Measurements from ENCODE around the gene TMEM229A.
A peak's percentile ranks its signal among the peaks of the same experiment; 100 is the strongest.
"Not testable (repeated sequence)": the region's sequence is repeated elsewhere in the genome, so short reads cannot be mapped to it uniquely, and the experiment has no call there.

Gene TMEM229A

DNA sequence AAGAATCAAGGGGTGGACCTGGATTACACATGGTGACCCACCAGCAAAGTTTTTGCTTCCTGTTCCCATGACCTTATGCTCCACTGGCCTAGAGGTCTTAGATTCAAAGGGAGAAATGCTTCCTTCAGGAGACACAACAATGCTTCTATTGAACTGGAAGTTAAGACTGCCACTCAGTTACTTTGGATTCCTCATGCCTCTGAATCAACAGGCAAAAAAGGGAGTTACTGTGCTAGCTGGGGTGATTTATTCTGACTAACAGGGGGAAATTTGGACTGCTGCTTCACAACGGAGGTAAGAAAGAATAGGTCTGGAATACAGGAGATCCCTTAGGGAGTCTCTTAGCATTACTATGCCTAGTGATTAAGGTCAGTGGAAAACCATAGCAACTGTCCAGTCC lies 10.3 kb downstream of the TMEM229A start:
- DNase-seq (ENCODE audit: low read depth): no peak
- no peak overlapping the region for H3K4me3 ChIP-seq (ENCODE audit: control insufficient read depth, low read depth, low read length)
- TF ChIP-seq, protein P1, sequence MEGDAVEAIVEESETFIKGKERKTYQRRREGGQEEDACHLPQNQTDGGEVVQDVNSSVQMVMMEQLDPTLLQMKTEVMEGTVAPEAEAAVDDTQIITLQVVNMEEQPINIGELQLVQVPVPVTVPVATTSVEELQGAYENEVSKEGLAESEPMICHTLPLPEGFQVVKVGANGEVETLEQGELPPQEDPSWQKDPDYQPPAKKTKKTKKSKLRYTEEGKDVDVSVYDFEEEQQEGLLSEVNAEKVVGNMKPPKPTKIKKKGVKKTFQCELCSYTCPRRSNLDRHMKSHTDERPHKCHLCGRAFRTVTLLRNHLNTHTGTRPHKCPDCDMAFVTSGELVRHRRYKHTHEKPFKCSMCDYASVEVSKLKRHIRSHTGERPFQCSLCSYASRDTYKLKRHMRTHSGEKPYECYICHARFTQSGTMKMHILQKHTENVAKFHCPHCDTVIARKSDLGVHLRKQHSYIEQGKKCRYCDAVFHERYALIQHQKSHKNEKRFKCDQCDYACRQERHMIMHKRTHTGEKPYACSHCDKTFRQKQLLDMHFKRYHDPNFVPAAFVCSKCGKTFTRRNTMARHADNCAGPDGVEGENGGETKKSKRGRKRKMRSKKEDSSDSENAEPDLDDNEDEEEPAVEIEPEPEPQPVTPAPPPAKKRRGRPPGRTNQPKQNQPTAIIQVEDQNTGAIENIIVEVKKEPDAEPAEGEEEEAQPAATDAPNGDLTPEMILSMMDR (conservative IDR thresholded peaks at IDR 0.05; ENCODE audit: control insufficient read depth, insufficient read depth, low read depth, low read length): no peak

DNA sequence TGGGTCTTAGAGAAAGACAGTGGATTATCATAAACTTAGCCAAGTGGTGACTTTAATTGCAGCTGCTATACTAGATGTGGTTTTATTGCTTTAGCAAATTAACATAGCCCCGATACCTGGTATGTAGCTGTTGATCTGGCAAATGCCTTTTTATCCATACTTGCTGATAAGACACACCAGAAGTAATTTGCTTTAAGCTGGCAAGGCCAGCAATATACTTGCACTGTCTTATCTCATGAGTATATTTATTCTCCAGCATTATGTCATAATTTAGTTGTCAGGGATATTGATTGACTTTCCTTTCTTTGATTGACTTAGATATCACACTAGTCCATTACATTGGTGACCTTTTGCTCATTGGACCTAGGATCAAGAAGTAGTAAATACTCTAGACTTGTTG lies 12.8 kb downstream of the TMEM229A start:
- H3K4me3 ChIP-seq (ENCODE audit: control insufficient read depth, low read depth, low read length): no peak overlapping the region
- TF ChIP-seq, protein P1 (conservative IDR thresholded peaks at IDR 0.05; ENCODE audit: control insufficient read depth, insufficient read depth, low read depth, low read length): no peak
- DNase-seq (ENCODE audit: low read depth): no peak

DNA sequence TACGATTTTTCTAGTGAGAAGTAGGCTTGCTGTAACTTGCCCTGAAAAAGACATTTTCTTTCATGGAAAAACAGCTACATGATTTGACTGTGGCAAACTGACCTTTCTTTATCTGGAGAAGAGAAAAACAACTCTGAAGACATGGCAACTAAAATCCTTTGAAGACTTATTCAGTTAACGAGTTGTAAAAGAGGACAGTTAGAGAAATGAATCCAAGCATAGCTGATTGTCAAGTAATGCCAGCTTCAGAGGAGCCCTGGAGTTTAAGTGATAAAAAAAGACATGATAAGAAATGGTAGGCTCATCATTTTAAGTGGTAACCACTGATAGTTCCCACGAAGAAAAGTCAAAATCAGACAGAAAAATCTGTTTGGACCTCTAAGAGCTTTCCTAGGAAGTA lies 19.6 kb downstream of the TMEM229A start:
- DNase-seq (ENCODE audit: low read depth): no peak
- H3K4me3 ChIP-seq (ENCODE audit: control insufficient read depth, low read depth, low read length): no peak overlapping the region
- TF ChIP-seq, protein P1 (conservative IDR thresholded peaks at IDR 0.05; ENCODE audit: control insufficient read depth, insufficient read depth, low read depth, low read length): no peak

DNA sequence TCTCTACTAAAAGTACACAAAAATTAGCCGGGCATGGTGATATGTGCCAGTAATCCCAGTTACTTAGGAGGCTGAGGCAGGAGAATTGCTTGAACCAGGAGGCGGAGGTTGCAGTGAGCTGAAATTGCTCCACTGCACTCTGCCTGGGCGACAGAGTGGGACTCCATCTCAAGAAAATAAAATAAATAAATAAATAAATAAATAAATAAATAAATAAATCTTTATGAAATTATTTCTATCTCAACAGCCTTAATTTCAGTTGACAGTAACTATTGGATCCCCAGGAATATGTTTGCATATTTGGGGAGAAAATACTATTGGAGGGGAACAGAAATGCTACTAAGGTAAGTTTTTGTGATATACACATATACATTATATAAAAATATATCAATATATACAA lies 20.0 kb downstream of the TMEM229A start:
- TF ChIP-seq, protein P1 (conservative IDR thresholded peaks at IDR 0.05; ENCODE audit: control insufficient read depth, insufficient read depth, low read depth, low read length): no peak
- DNase-seq (ENCODE audit: low read depth): no peak
- H3K4me3 ChIP-seq (ENCODE audit: control insufficient read depth, low read depth, low read length): no peak overlapping the region

DNA sequence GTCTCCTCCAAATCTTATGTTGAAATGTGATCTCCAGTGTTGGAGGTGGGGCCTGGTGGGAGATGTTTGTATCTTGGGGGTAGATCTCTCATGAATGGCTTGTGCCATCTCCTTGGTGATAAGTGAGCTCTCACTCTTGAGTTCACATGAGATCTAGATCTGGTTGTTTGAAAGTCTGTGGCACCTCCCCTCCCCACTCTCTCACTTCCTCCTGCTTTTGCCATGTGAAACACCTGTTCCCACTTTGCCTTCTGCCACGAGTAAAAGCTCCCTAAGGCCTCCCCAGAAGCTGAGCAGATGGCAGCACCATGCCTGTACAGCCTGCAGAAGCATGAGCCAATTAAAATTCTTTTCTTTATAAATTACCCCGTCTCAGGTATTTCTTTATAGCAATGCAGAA lies 23.5 kb downstream of the TMEM229A start:
- no peak for DNase-seq (ENCODE audit: low read depth)
- TF ChIP-seq, protein P1 (conservative IDR thresholded peaks at IDR 0.05; ENCODE audit: control insufficient read depth, insufficient read depth, low read depth, low read length): no peak
- no peak overlapping the region for H3K4me3 ChIP-seq (ENCODE audit: control insufficient read depth, low read depth, low read length)

DNA sequence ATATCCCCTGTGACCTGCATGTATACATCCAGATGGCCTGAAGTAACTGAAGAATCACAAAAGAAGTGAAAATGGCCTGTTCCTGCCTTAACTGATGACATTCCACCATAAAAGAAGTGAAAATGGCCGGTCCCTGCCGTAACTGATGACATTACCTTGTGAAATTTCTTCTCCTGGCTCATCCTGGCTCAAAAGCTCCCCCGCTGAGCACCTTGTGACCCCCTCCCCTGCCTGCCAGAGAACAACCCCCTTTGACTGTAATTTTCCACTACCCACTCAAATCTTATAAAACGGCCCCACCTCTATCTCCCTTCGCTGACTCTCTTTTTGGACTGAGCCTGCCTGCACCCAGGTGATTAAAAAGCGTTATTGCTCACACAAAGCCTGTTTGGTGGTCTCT lies 24.6 kb downstream of the TMEM229A start:
- not testable (repeated sequence) for H3K4me3 ChIP-seq (ENCODE audit: control insufficient read depth, low read depth, low read length); DNase-seq (ENCODE audit: low read depth)

DNA sequence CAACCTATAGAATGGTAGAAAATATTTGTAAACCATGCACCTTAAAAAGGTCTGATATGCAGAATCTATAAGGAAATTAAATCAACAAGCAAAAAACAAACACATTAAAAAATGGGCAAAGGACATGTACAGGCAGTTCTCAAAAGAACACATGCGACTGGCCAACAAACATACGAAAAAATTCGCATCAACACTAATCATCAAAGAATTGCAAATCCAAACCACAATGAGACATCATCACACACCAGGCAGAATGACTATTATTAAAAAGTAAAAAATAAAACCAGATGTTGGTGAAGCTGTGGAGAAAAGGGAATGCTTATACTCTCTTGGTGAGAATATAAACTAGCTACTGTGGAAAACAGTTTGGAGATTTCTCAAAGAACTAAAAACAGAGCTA lies 33.2 kb downstream of the TMEM229A start:
- peak; percentile 7 for DNase-seq (ENCODE audit: low read depth)
- no peak overlapping the region for H3K4me3 ChIP-seq (ENCODE audit: control insufficient read depth, low read depth, low read length)
- TF ChIP-seq, protein P1 (conservative IDR thresholded peaks at IDR 0.05; ENCODE audit: control insufficient read depth, insufficient read depth, low read depth, low read length): no peak

Data from fibroblast of mammary gland (primary cell).